ENCODE data around the gene DMD. TPM values are rescaled to one million over a fixed set of nuclear protein-coding genes. Genes with fewer than 3 reads are reported as not detected.

The DMD gene
- total and polyA plus RNA-seq, 2 of the 8 experiments (the other 6 are each of a cell fraction or from before 2014, with no cell fraction given) = 4.8 to 7.4 TPM

DNA sequence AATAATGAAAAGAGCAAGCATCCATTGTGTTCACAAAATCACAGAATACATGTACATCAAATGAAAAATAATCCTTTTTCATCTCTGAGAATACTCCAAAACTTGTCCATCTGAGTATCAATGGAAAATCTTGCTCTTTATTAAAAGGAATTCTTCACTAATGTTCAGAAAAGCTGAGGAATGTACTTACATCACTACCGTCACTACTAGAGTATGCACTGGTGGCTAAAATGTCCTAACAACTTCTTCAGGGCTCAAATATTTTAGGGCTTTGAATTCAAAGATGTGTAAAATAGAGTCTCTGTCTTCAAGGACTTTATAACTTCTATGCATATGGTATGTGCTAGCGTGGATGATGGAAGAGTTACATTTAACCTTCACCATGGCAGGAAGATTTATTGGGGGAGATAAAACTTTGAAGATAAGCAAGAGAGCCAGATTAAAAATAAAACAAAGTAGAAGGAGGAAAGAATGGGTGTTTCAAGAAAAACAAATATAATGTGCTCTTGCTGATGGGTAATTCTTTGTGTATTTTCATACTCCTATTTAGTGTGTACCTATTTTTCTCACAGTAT lies 55.1 kb downstream of the DMD start (continued):
- TF ChIP-seq EP300 (IDR thresholded peaks at IDR 0.05; ENCODE audit: borderline replicate concordance in 1 of 2, low read depth in 2 of 2, low read length in 2 of 2) = no peak
- TF ChIP-seq SIRT6 (IDR thresholded peaks at IDR 0.05; ENCODE audit: low read length) = no peak
- TF ChIP-seq, protein P1, sequence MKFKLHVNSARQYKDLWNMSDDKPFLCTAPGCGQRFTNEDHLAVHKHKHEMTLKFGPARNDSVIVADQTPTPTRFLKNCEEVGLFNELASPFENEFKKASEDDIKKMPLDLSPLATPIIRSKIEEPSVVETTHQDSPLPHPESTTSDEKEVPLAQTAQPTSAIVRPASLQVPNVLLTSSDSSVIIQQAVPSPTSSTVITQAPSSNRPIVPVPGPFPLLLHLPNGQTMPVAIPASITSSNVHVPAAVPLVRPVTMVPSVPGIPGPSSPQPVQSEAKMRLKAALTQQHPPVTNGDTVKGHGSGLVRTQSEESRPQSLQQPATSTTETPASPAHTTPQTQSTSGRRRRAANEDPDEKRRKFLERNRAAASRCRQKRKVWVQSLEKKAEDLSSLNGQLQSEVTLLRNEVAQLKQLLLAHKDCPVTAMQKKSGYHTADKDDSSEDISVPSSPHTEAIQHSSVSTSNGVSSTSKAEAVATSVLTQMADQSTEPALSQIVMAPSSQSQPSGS (IDR thresholded peaks at IDR 0.05; ENCODE audit: low read length) = no peak
- TF ChIP-seq, protein P2, sequence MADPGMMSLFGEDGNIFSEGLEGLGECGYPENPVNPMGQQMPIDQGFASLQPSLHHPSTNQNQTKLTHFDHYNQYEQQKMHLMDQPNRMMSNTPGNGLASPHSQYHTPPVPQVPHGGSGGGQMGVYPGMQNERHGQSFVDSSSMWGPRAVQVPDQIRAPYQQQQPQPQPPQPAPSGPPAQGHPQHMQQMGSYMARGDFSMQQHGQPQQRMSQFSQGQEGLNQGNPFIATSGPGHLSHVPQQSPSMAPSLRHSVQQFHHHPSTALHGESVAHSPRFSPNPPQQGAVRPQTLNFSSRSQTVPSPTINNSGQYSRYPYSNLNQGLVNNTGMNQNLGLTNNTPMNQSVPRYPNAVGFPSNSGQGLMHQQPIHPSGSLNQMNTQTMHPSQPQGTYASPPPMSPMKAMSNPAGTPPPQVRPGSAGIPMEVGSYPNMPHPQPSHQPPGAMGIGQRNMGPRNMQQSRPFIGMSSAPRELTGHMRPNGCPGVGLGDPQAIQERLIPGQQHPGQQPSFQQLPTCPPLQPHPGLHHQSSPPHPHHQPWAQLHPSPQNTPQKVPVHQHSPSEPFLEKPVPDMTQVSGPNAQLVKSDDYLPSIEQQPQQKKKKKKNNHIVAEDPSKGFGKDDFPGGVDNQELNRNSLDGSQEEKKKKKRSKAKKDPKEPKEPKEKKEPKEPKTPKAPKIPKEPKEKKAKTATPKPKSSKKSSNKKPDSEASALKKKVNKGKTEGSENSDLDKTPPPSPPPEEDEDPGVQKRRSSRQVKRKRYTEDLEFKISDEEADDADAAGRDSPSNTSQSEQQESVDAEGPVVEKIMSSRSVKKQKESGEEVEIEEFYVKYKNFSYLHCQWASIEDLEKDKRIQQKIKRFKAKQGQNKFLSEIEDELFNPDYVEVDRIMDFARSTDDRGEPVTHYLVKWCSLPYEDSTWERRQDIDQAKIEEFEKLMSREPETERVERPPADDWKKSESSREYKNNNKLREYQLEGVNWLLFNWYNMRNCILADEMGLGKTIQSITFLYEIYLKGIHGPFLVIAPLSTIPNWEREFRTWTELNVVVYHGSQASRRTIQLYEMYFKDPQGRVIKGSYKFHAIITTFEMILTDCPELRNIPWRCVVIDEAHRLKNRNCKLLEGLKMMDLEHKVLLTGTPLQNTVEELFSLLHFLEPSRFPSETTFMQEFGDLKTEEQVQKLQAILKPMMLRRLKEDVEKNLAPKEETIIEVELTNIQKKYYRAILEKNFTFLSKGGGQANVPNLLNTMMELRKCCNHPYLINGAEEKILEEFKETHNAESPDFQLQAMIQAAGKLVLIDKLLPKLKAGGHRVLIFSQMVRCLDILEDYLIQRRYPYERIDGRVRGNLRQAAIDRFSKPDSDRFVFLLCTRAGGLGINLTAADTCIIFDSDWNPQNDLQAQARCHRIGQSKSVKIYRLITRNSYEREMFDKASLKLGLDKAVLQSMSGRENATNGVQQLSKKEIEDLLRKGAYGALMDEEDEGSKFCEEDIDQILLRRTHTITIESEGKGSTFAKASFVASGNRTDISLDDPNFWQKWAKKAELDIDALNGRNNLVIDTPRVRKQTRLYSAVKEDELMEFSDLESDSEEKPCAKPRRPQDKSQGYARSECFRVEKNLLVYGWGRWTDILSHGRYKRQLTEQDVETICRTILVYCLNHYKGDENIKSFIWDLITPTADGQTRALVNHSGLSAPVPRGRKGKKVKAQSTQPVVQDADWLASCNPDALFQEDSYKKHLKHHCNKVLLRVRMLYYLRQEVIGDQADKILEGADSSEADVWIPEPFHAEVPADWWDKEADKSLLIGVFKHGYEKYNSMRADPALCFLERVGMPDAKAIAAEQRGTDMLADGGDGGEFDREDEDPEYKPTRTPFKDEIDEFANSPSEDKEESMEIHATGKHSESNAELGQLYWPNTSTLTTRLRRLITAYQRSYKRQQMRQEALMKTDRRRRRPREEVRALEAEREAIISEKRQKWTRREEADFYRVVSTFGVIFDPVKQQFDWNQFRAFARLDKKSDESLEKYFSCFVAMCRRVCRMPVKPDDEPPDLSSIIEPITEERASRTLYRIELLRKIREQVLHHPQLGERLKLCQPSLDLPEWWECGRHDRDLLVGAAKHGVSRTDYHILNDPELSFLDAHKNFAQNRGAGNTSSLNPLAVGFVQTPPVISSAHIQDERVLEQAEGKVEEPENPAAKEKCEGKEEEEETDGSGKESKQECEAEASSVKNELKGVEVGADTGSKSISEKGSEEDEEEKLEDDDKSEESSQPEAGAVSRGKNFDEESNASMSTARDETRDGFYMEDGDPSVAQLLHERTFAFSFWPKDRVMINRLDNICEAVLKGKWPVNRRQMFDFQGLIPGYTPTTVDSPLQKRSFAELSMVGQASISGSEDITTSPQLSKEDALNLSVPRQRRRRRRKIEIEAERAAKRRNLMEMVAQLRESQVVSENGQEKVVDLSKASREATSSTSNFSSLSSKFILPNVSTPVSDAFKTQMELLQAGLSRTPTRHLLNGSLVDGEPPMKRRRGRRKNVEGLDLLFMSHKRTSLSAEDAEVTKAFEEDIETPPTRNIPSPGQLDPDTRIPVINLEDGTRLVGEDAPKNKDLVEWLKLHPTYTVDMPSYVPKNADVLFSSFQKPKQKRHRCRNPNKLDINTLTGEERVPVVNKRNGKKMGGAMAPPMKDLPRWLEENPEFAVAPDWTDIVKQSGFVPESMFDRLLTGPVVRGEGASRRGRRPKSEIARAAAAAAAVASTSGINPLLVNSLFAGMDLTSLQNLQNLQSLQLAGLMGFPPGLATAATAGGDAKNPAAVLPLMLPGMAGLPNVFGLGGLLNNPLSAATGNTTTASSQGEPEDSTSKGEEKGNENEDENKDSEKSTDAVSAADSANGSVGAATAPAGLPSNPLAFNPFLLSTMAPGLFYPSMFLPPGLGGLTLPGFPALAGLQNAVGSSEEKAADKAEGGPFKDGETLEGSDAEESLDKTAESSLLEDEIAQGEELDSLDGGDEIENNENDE (IDR thresholded peaks at IDR 0.05; ENCODE audit: insufficient replicate concordance, low read length) = no peak
- no peak for TF ChIP-seq YY1 (IDR thresholded peaks at IDR 0.05; ENCODE audit: low read depth, low read length)
- TF ChIP-seq EZH2 (IDR thresholded peaks at IDR 0.05; ENCODE audit: low read depth, low read length, severe bottlenecking) = no peak

Data from H1 (cell line).